K562 (cell line): ENCODE results near the gene POLRMT. TPM values are rescaled to one million over a fixed set of nuclear protein-coding genes. Genes with fewer than 3 reads are reported as not detected.
A peak's percentile ranks its signal among the peaks of the same experiment; 100 is the strongest.

Source experiments
- ATAC-seq: fragments of 200-7000 bp; cut with Tn5 transposase; 3 replicates; pipeline ENCODE4 v1.9.1; 2020; ENCODE audit warnings: moderate library complexity
- BruUV-seq: library from RNA; stranded (reverse); fragments of 400-500 nt; replicated peaks from 2 replicates; lab custom pipeline; 2021; lab: Mats Ljungman, UMichigan
- CTCF ChIA-PET: fragments of 300-600 bp; formaldehyde crosslinking; extraction: SDS; loops from one replicate; lab custom pipeline; 2021; ENCODE audit warnings: low intra/inter-chr PET ratio; lab: Yijun Ruan, JAX
- POLR2A ChIA-PET: fragments of 300-600, 350-650 bp; sonication (Branson Sonifier 250); formaldehyde crosslinking; extraction: SDS; loops from one replicate; lab custom pipeline; 2021; ENCODE audit warnings: antibody characterized with exemption, inconsistent platforms; lab: Yijun Ruan, JAX
- DNase-seq, 4 experiments: peaks; one replicate each; pipeline versions ENCODE4 v3.0.0 to v3.0.0-alpha.2; 2011 to 2018; ENCODE audit warnings: low spot score in 3 of 4, mixed read lengths in 3 of 4; ENCODE audit errors: extremely low read depth in 1 of 4
- FAIRE-seq: peaks from 2 replicates; lab custom pipeline; 2011; peaks lifted over from hg19 to GRCh38; lab: Jason Lieb, UNC
- H2AFZ ChIP-seq: 2 replicates; pipeline ENCODE4 v1.6.0; 2011; ENCODE audit warnings: low read depth, low read length, control low read depth, inconsistent platforms
- H3K27ac ChIP-seq: fragments of 200-600 bp; 3 replicates; pipeline ENCODE4 v1.8.0; 2011; ENCODE audit warnings: low read depth, mild to moderate bottlenecking, control low read depth, inconsistent platforms, low read length, moderate library complexity, mixed read lengths; ENCODE audit errors: extremely low read depth
- H3K27me3 ChIP-seq, 2 experiments: fragments of 300-600 bp in 1 of 2; 2 replicates in 1 of 2; 3 replicates in 1 of 2; pipeline versions ENCODE4 v1.6.0 to v1.8.0; 2011; ENCODE audit warnings: inconsistent platforms in 2 of 2, low read length in 2 of 2, mild to moderate bottlenecking in 1 of 2, mixed read lengths in 1 of 2, moderate library complexity in 1 of 2; ENCODE audit not compliant: control insufficient read depth in 2 of 2, insufficient read depth in 2 of 2
- H3K36me3 ChIP-seq: fragments of 300-600 bp; 3 replicates; pipeline ENCODE4 v1.8.0; 2011; ENCODE audit warnings: mild to moderate bottlenecking, low read length, inconsistent platforms; ENCODE audit not compliant: control insufficient read depth, insufficient read depth
- H3K4me1 ChIP-seq, 2 experiments: fragments of 200-600 bp in 1 of 2; replicated peaks in 1 of 2; 2 replicates in 1 of 2; 3 replicates in 1 of 2; pipeline versions ENCODE4 v1.5.1 to v1.8.0; 2011; ENCODE audit warnings: inconsistent platforms in 2 of 2, low read length in 2 of 2, mild to moderate bottlenecking in 1 of 2, mixed read lengths in 1 of 2, moderate library complexity in 1 of 2; ENCODE audit not compliant: control insufficient read depth in 2 of 2, insufficient read depth in 2 of 2
- H3K4me2 ChIP-seq: 2 replicates; pipeline ENCODE4 v1.6.1; 2011; ENCODE audit warnings: low read length, control low read depth, inconsistent platforms, mixed read lengths; ENCODE audit not compliant: insufficient read depth
- H3K4me3 ChIP-seq: fragments of 200-600 bp; sonication (generic), shearing (Covaris generic); 2 replicates; pipeline ENCODE4 v1.5.1; 2016; ENCODE audit warnings: control low read depth, inconsistent platforms
- H3K79me2 ChIP-seq: fragments of 200-600 bp; 3 replicates; pipeline ENCODE4 v1.8.0; 2011; ENCODE audit warnings: low read length, inconsistent platforms; ENCODE audit not compliant: control insufficient read depth, insufficient read depth
- H3K9ac ChIP-seq, 2 experiments: 2 replicates each; pipeline versions ENCODE4 v1.6.0 to v1.6.1; 2011; ENCODE audit warnings: low read depth in 2 of 2, low read length in 2 of 2, control low read depth in 1 of 2, inconsistent platforms in 1 of 2, mild to moderate bottlenecking in 1 of 2, mixed read lengths in 1 of 2; ENCODE audit not compliant: insufficient read depth in 1 of 2
- H3K9me1 ChIP-seq: one replicate; pipeline ENCODE4 v1.6.0; 2011; ENCODE audit warnings: inconsistent platforms, mild to moderate bottlenecking, low read length, moderate library complexity; ENCODE audit not compliant: control insufficient read depth, insufficient read depth
- H3K9me3 ChIP-seq: replicated peaks from 2 replicates; pipeline ENCODE4 v1.5.1; 2011; ENCODE audit warnings: low read depth, low read length, inconsistent platforms; ENCODE audit not compliant: control insufficient read depth, insufficient read depth
- H4K20me1 ChIP-seq: replicated peaks from 2 replicates; pipeline ENCODE4 v1.6.1; 2011; ENCODE audit warnings: low read length, inconsistent platforms, mixed read lengths; ENCODE audit not compliant: control insufficient read depth, insufficient read depth
- BCL6 ChIP-seq: fragments of 250-450 bp; sonication (Bioruptor Pico); IDR thresholded peaks from 2 replicates; pipeline ENCODE4 v1.4.0; 2020
- NR2F6 ChIP-seq: fragments of 450-650 bp; formaldehyde crosslinking; IDR thresholded peaks from 2 replicates; pipeline ENCODE4 v1.4.0; 2020; ENCODE audit warnings: mild to moderate bottlenecking
- RERE ChIP-seq: sonication (generic); formaldehyde crosslinking; IDR thresholded peaks from 2 replicates; pipeline ENCODE4 v1.8.0; 2023; ENCODE audit warnings: missing genetic modification reagents, mild to moderate bottlenecking, borderline replicate concordance
- RFX7 ChIP-seq: fragments of 250-450 bp; sonication (Bioruptor Pico); IDR thresholded peaks from 2 replicates; pipeline ENCODE4 v1.5.1; 2021; ENCODE audit warnings: mild to moderate bottlenecking
- SIN3A ChIP-seq, 2 experiments: fragments of 150-350 bp in 1 of 2; IDR thresholded peaks; 2 replicates each; pipeline ENCODE4 v1.6.1; 2011 to 2016; ENCODE audit warnings: borderline replicate concordance in 2 of 2, low read depth in 2 of 2, low read length in 2 of 2, mild to moderate bottlenecking in 2 of 2, moderate library complexity in 2 of 2; ENCODE audit not compliant: control insufficient read depth in 1 of 2
- SPI1 ChIP-seq: IDR thresholded peaks from 2 replicates; pipeline ENCODE4 v1.6.1; 2011; ENCODE audit warnings: low read depth, low read length, control low read depth, borderline replicate concordance
- TEAD2 ChIP-seq: fragments of 450-650 bp; IDR thresholded peaks from 2 replicates; pipeline ENCODE4 v1.6.1; 2016; ENCODE audit warnings: missing genetic modification characterization, control low read depth, missing compliant biosample characterization
- ZNF561 ChIP-seq: fragments of 450-650 bp; formaldehyde crosslinking; conservative IDR thresholded peaks from 2 replicates; pipeline ENCODE4 v1.4.0; 2020; ENCODE audit warnings: mild to moderate bottlenecking, moderate library complexity
- WGBS: fragments of 100-300 bp; shearing (Covaris generic); methylation state at CpG from one replicate; pipeline ENCODE4 v1.1.6; 2016; ENCODE audit warnings: low coverage, mixed read lengths; ENCODE audit not compliant: insufficient coverage; ENCODE audit errors: missing lambda C conversion rate; 5-methylcytosine and 5-hydroxymethylcytosine counted together
- in situ Hi-C: fragments of 300-500 bp; cut with MboI; formaldehyde crosslinking; loops from 4 replicates; pipeline ENCODE4 v1.15.0; 2018; ENCODE audit warnings: inconsistent platforms, mixed read lengths
- intact Hi-C: fragments of 100-400 bp; cut with micrococcal nuclease; formaldehyde crosslinking; loops from 2 replicates; pipeline ENCODE4 v1.14.2; 2022
- polyA plus RNA-seq, 8 experiments: library from polyadenylated mRNA; depleted of rRNA in 4 of 8; stranded (reverse) in 5 of 8; unstranded in 3 of 8; fragments of >200 nt; fragmentation: Nextera tagmentation in 2 of 8; fragmentation: Illumina TruSeq in 1 of 8; extraction: Ambion mirVana in 2 of 8; extraction: Trizol in 1 of 8; gene quantifications; 2 replicates each; pipeline versions ENCODE4 v1.2.1 to v1.2.3, GENCODE V29; 2011 to 2014; ENCODE audit warnings: inconsistent platforms in 1 of 8, missing spikeins in 1 of 8
- total RNA-seq, 7 experiments: library from RNA; depleted of rRNA in 6 of 7; stranded (reverse); fragments of >200 nt in 6 of 7; fragmentation: Illumina TruSeq in 2 of 7; extraction: Trizol in 2 of 7; gene quantifications; 2 replicates each; pipeline versions ENCODE4 v1.2.1 to v1.2.3, GENCODE V29; 2011 to 2021; ENCODE audit warnings: low replicate concordance in 1 of 7
- TF ChIP-seq, protein P1 (sequence below): sonication (generic); IDR thresholded peaks from 2 replicates; pipeline ENCODE4 v1.6.1; 2016
- TF ChIP-seq, protein P2 (sequence below), 2 experiments: IDR thresholded peaks; 2 replicates each; pipeline ENCODE4 v1.6.1; 2011; ENCODE audit warnings: borderline replicate concordance in 1 of 2, control low read depth in 1 of 2, low read depth in 1 of 2, low read length in 1 of 2, mild to moderate bottlenecking in 1 of 2, mixed read lengths in 1 of 2, moderate library complexity in 1 of 2; ENCODE audit not compliant: insufficient read depth in 1 of 2, insufficient read length in 1 of 2, poor library complexity in 1 of 2, severe bottlenecking in 1 of 2; ENCODE audit errors: extremely low read depth in 1 of 2
- TF ChIP-seq, protein P3 (sequence below), 2 experiments: fragments of 250-450 bp in 1 of 2; fragments of 450-650 bp in 1 of 2; sonication (Bioruptor Pico) in 1 of 2; IDR thresholded peaks; 2 replicates each; pipeline versions ENCODE4 v1.6.1 to v1.8.0; 2016 to 2021; ENCODE audit warnings: mild to moderate bottlenecking in 2 of 2, moderate library complexity in 2 of 2, missing compliant biosample characterization in 1 of 2, missing genetic modification characterization in 1 of 2

Gene POLRMT
- total and polyA plus RNA-seq, 9 of the 15 experiments (the other 6 are each of a cell fraction or from before 2014, with no cell fraction given) = 30.3 to 144 (median 68.0) TPM

GRCh38 chr19:661427-662196, 28.3 kb upstream of the POLRMT start:
- peak overlapping the region; percentile 100 for H3K4me3 ChIP-seq
- intact Hi-C loops = no loop called here
- peak overlapping the region; percentile 97 for H3K9ac ChIP-seq
- peak overlapping the region; percentile 88 for H3K4me2 ChIP-seq
- peaks cover 14% of the 10 kb centered on the region for H3K9me1 ChIP-seq
- peaks cover 50% of the 10 kb centered on the region; the same call in 2 of the 3 replicates for H3K36me3 ChIP-seq
- H3K27ac ChIP-seq = peak overlapping the region; percentile 98
- DNase-seq (peak in 3 of 4 experiments; percentile 28 to 55 (median 38)), ATAC-seq (peak; percentile 61), FAIRE-seq (peak; percentile 46)
- WGBS = 2% methylated on average over 31 of the region's 31 CpGs
- no peak overlapping the region for H2AFZ ChIP-seq
- ChIA-PET POLR2A (interaction anchor here (0.6 kb wide), 1 partner anchor 245 kb away, joined by 4 read pairs; no protein-coding TSS in a partner anchor), CTCF (no interaction called here)
- peaks cover 21 to 75% of the 10 kb centered on the region in 2 experiments for H3K4me1 ChIP-seq
- peaks cover 45% of the 10 kb centered on the region for H4K20me1 ChIP-seq
- TSS peak; percentile 45 for BruUV-seq
- in situ Hi-C loops = no loop called here
- H3K79me2 ChIP-seq = peaks cover 64% of the 10 kb centered on the region
- no peaks in the 10 kb centered on the region for H3K27me3 ChIP-seq
- H3K9me3 ChIP-seq = peaks cover 5% of the 10 kb centered on the region
- TF ChIP-seq, protein P1, sequence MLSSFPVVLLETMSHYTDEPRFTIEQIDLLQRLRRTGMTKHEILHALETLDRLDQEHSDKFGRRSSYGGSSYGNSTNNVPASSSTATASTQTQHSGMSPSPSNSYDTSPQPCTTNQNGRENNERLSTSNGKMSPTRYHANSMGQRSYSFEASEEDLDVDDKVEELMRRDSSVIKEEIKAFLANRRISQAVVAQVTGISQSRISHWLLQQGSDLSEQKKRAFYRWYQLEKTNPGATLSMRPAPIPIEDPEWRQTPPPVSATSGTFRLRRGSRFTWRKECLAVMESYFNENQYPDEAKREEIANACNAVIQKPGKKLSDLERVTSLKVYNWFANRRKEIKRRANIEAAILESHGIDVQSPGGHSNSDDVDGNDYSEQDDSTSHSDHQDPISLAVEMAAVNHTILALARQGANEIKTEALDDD = no peak
- TF ChIP-seq RFX7 (CRISPR knock-in tag) (no peak), SIN3A (IDR thresholded peaks at IDR 0.05; ENCODE audit: borderline replicate concordance in 2 of 2, control insufficient read depth in 1 of 2, low read depth in 2 of 2, low read length in 2 of 2) (0 out of 4 replicates have a peak, but pooled peaks of 1 of the 2 experiments have one; percentile 19), NR2F6 (CRISPR knock-in tag) (no peak), TEAD2 (tag) (no peak), RERE (no peak), ZNF561 (no peak), BCL6 (CRISPR knock-in tag) (no peak), SPI1 (peak; percentile 1; the same call in 1 of the 2 replicates)
- TF ChIP-seq, protein P2, sequence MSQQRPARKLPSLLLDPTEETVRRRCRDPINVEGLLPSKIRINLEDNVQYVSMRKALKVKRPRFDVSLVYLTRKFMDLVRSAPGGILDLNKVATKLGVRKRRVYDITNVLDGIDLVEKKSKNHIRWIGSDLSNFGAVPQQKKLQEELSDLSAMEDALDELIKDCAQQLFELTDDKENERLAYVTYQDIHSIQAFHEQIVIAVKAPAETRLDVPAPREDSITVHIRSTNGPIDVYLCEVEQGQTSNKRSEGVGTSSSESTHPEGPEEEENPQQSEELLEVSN (IDR thresholded peaks at IDR 0.05; ENCODE audit: borderline replicate concordance in 1 of 2, extremely low read depth in 1 of 2, insufficient read depth in 1 of 2, insufficient read length in 1 of 2, low read depth in 1 of 2, low read length in 1 of 2, poor library complexity in 1 of 2, severe bottlenecking in 1 of 2) = peak in 1 of 2 experiments; percentile 18
- TF ChIP-seq, protein P3, sequence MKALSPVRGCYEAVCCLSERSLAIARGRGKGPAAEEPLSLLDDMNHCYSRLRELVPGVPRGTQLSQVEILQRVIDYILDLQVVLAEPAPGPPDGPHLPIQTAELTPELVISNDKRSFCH (CRISPR knock-in tag; IDR thresholded peaks at IDR 0.05) = no peak
- TF ChIP-seq, protein P3 (tag; IDR thresholded peaks at IDR 0.05) = no peak
